IMR-90 (cell line): ENCODE data around the gene PHACTR2. TPM values are rescaled to one million over a fixed set of nuclear protein-coding genes. Genes with fewer than 3 reads are reported as not detected.

Source experiments
- ATAC-seq: fragments of 200-7000 bp; cut with Tn5 transposase; 2 replicates; pipeline ENCODE4 v1.9.1; 2020; ENCODE audit warnings: low read depth, mild to moderate bottlenecking, moderate library complexity
- BruUV-seq: library from RNA; stranded (reverse); fragments of 400-500 nt; replicated peaks from 2 replicates; lab custom pipeline; 2021; lab: Mats Ljungman, UMichigan
- CTCF ChIA-PET: fragments of 300-600 bp; formaldehyde crosslinking; extraction: SDS; loops from one replicate; lab custom pipeline; 2021; ENCODE audit warnings: antibody characterized with exemption; lab: Yijun Ruan, JAX
- POLR2A ChIA-PET: fragments of 300-600 bp; sonication (Branson Sonifier 250); formaldehyde crosslinking; loops from one replicate; lab custom pipeline; 2022; ENCODE audit warnings: antibody characterized with exemption; ENCODE audit not compliant: unreplicated experiment; lab: Charles Lee
- DNase-seq: peaks from one replicate; pipeline ENCODE4 v3.0.0; 2013
- H2AFZ ChIP-seq: replicated peaks from 2 replicates; pipeline ENCODE3; 2013; ENCODE audit warnings: low read length, mild to moderate bottlenecking; ENCODE audit not compliant: poor library complexity
- H2AK5ac ChIP-seq: 2 replicates; pipeline ENCODE4 v1.6.1; 2013; ENCODE audit warnings: low read depth, low read length, inconsistent platforms
- H2AK9ac ChIP-seq: replicated peaks from 2 replicates; pipeline ENCODE3; 2013; ENCODE audit warnings: mild to moderate bottlenecking, low read depth, low read length, moderate library complexity; ENCODE audit not compliant: poor library complexity
- H2BK120ac ChIP-seq: 2 replicates; pipeline ENCODE4 v1.6.1; 2013; ENCODE audit warnings: low read depth, low read length, inconsistent platforms
- H2BK15ac ChIP-seq: 3 replicates; pipeline ENCODE4 v1.6.1; 2013; ENCODE audit warnings: low read depth, low read length, inconsistent platforms
- H2BK20ac ChIP-seq: 2 replicates; pipeline ENCODE4 v1.6.1; 2013; ENCODE audit warnings: low read depth, mild to moderate bottlenecking, inconsistent platforms, low read length, moderate library complexity
- H2BK5ac ChIP-seq: 2 replicates; pipeline ENCODE4 v1.6.1; 2013; ENCODE audit warnings: mild to moderate bottlenecking, low read depth, low read length, inconsistent platforms; ENCODE audit not compliant: poor library complexity, severe bottlenecking
- H3K14ac ChIP-seq: replicated peaks from 2 replicates; pipeline ENCODE4 v1.6.1; 2013; ENCODE audit warnings: low read depth, low read length, inconsistent platforms
- H3K18ac ChIP-seq: 2 replicates; pipeline ENCODE4 v1.6.1; 2013; ENCODE audit warnings: low read depth, low read length, control low read depth
- H3K23ac ChIP-seq: 2 replicates; pipeline ENCODE4 v1.6.1; 2013; ENCODE audit warnings: low read depth, low read length, inconsistent platforms
- H3K27ac ChIP-seq: 2 replicates; pipeline ENCODE4 v1.5.1; 2013; ENCODE audit warnings: mild to moderate bottlenecking, control low read depth, low read length; ENCODE audit not compliant: insufficient read depth
- H3K27me3 ChIP-seq: 2 replicates; pipeline ENCODE4 v1.6.1; 2013; ENCODE audit warnings: low read length; ENCODE audit not compliant: control insufficient read depth, insufficient read depth
- H3K36me3 ChIP-seq: 2 replicates; pipeline ENCODE4 v1.6.1; 2013; ENCODE audit warnings: low read length, mixed read lengths; ENCODE audit not compliant: control insufficient read depth, insufficient read depth
- H3K4ac ChIP-seq: 2 replicates; pipeline ENCODE4 v1.6.1; 2013; ENCODE audit warnings: low read depth, low read length, inconsistent platforms
- H3K4me1 ChIP-seq: 2 replicates; pipeline ENCODE4 v1.6.1; 2013; ENCODE audit warnings: low read length, mixed read lengths; ENCODE audit not compliant: control insufficient read depth, insufficient read depth
- H3K4me2 ChIP-seq: 2 replicates; pipeline ENCODE4 v1.6.1; 2013; ENCODE audit warnings: low read depth, mild to moderate bottlenecking, control low read depth, low read length, moderate library complexity
- H3K4me3 ChIP-seq: 2 replicates; pipeline ENCODE4 v1.5.1; 2013; ENCODE audit warnings: low read depth, mild to moderate bottlenecking, control low read depth, low read length, moderate library complexity; ENCODE audit not compliant: insufficient read depth
- H3K56ac ChIP-seq: 2 replicates; pipeline ENCODE4 v1.6.1; 2013; ENCODE audit warnings: low read length, inconsistent platforms; ENCODE audit not compliant: insufficient read depth; ENCODE audit errors: extremely low read depth
- H3K79me1 ChIP-seq, 2 experiments: 2 replicates each; pipeline ENCODE4 v1.6.1; 2013; ENCODE audit warnings: low read length in 2 of 2, inconsistent platforms in 1 of 2, low read depth in 1 of 2
- H3K9ac ChIP-seq: 2 replicates; pipeline ENCODE4 v1.6.1; 2013; ENCODE audit warnings: low read depth, low read length, control low read depth
- H3K9me1 ChIP-seq: 2 replicates; pipeline ENCODE4 v1.6.1; 2013; ENCODE audit warnings: low read length, inconsistent platforms; ENCODE audit not compliant: insufficient read depth
- H3K9me3 ChIP-seq: 2 replicates; pipeline ENCODE4 v1.6.1; 2013; ENCODE audit warnings: low read length; ENCODE audit not compliant: control insufficient read depth, insufficient read depth
- H4K20me1 ChIP-seq: 2 replicates; pipeline ENCODE4 v1.6.1; 2013; ENCODE audit warnings: low read length, inconsistent platforms; ENCODE audit not compliant: insufficient read depth
- H4K5ac ChIP-seq: 2 replicates; pipeline ENCODE4 v1.6.1; 2013; ENCODE audit warnings: mild to moderate bottlenecking, low read depth, low read length, control low read depth
- H4K8ac ChIP-seq, 2 experiments: 2 replicates each; pipeline ENCODE4 v1.6.1; 2013; ENCODE audit warnings: low read depth in 2 of 2, low read length in 2 of 2, control low read depth in 1 of 2, inconsistent platforms in 1 of 2
- H4K91ac ChIP-seq: 2 replicates; pipeline ENCODE4 v1.6.1; 2013; ENCODE audit warnings: low read depth, low read length, inconsistent platforms; ENCODE audit not compliant: insufficient read depth
- BHLHE40 ChIP-seq: fragments of 150-350 bp; IDR thresholded peaks from 2 replicates; pipeline ENCODE4 v1.6.1; 2016; ENCODE audit warnings: mild to moderate bottlenecking, low read depth, low read length
- MAFK ChIP-seq: IDR thresholded peaks from 2 replicates; pipeline ENCODE4 v1.6.1; 2012; ENCODE audit warnings: low read depth, low read length, improper control_type of control experiment
- whole genome bisulfite sequencing, 2 experiments: methylation state at CpG; one replicate each; pipeline versions ENCODE4 v1.1.5 to v1.1.7; 2013; ENCODE audit warnings: missing lambda C conversion rate in 2 of 2; ENCODE audit not compliant: insufficient read length in 1 of 2; ENCODE audit errors: extremely low coverage in 2 of 2; 5-methylcytosine and 5-hydroxymethylcytosine counted together
- dilution Hi-C: fragments of 300-500 bp; cut with HindIII; formaldehyde crosslinking; loops from one replicate; pipeline ENCODE4 v1.14.3; 2018; ENCODE audit warnings: low sequenced_read_pairs; ENCODE audit not compliant: unreplicated experiment
- in situ Hi-C: fragments of 300-500 bp; cut with MboI; formaldehyde crosslinking; loops from 3 replicates; pipeline ENCODE4 v1.14.3; 2019; ENCODE audit warnings: low sequenced_read_pairs, inconsistent platforms, mixed read lengths
- intact Hi-C: fragments of 100-400 bp; cut with micrococcal nuclease; formaldehyde crosslinking; loops from 2 replicates; pipeline ENCODE4 v1.10.0; 2022
- polyA plus RNA-seq, 3 experiments: library from polyadenylated mRNA; depleted of rRNA; stranded (reverse); fragments of >200 nt; gene quantifications; 2 replicates each; pipeline ENCODE4 v1.2.3, GENCODE V29; 2012; ENCODE audit warnings: low replicate concordance in 1 of 3
- total RNA-seq: library from RNA; depleted of rRNA; stranded (reverse); fragments of >200 nt; gene quantifications from 2 replicates; pipeline ENCODE4 v1.2.3, GENCODE V29; 2012

Gene PHACTR2
- total and polyA plus RNA-seq, 2 of the 4 experiments (the other 2 are of a cell fraction), result 14.5 to 74.2 TPM

GRCh38 chr6:143810745-143811144 is 133.0 kb downstream of the PHACTR2 start:
- no peak overlapping the region for H3K4me2 ChIP-seq
- intact Hi-C loops, result no loop called here
- no peak overlapping the region for H3K18ac ChIP-seq
- H3K14ac ChIP-seq, result no peak overlapping the region
- ChIA-PET CTCF (no interaction called here), POLR2A (no interaction called here)
- no peak overlapping the region for H2AK9ac ChIP-seq
- no CpG with 5 or more reads among the region's 2 CpGs for WGBS, 2 experiments
- in situ Hi-C loops, result no loop called here
- H3K27ac ChIP-seq, result no peak overlapping the region
- H3K9ac ChIP-seq, result no peak overlapping the region
- peaks cover 5% of the 10 kb centered on the region for H3K4me1 ChIP-seq
- H3K56ac ChIP-seq, result no peak overlapping the region
- H4K5ac ChIP-seq, result no peak overlapping the region
- no peaks in the 10 kb centered on the region for H3K9me3 ChIP-seq
- H2BK120ac ChIP-seq, result no peak overlapping the region
- ATAC-seq (no peak), DNase-seq (no peak)
- TF ChIP-seq MAFK (peak; percentile 51), BHLHE40 (no peak)
- no peak overlapping the region for H2BK20ac ChIP-seq
- no peak overlapping the region for H4K91ac ChIP-seq
- no peak overlapping the region for H2AFZ ChIP-seq
- no peaks in the 10 kb centered on the region; the same call in 1 of the 2 replicates for H4K20me1 ChIP-seq
- H3K79me1 ChIP-seq, result peaks cover 14 to 15% of the 10 kb centered on the region in 2 experiments
- no peak overlapping the region for H2BK5ac ChIP-seq
- no peak overlapping the region for H3K23ac ChIP-seq
- peak overlapping the region; percentile 8; the same call in 1 of the 2 replicates for H2AK5ac ChIP-seq
- H2BK15ac ChIP-seq, result no peak overlapping the region
- no peaks in the 10 kb centered on the region for H3K27me3 ChIP-seq
- no peak overlapping the region for H4K8ac ChIP-seq
- no TSS peak for BruUV-seq
- H3K36me3 ChIP-seq, result peaks cover 9% of the 10 kb centered on the region
- peaks cover 10% of the 10 kb centered on the region; the same call in 1 of the 2 replicates for H3K9me1 ChIP-seq
- dilution Hi-C loops, result no loop called here
- no peak overlapping the region for H3K4me3 ChIP-seq
- H3K4ac ChIP-seq, result no peak overlapping the region
